Endothelial cell of umbilical vein (primary cell): ENCODE data around the gene ZDHHC3. TPM values are rescaled to one million over a fixed set of nuclear protein-coding genes. Genes with fewer than 3 reads are reported as not detected.

ENCODE experiments used
- BruUV-seq: library from RNA; stranded (reverse); fragments of 400-500 nt; replicated peaks from 2 replicates; lab custom pipeline; 2021; lab: Mats Ljungman, UMichigan
- CTCF ChIA-PET: fragments of 300-600, 350-600 bp; sonication (Branson Sonifier 250); formaldehyde crosslinking; loops from one replicate; lab custom pipeline; 2021; ENCODE audit warnings: antibody characterized with exemption, inconsistent platforms; lab: Charles Lee
- POLR2A ChIA-PET: fragments of 300-600, 350-600 bp; sonication (Branson Sonifier 250); formaldehyde crosslinking; loops from one replicate; lab custom pipeline; 2021; ENCODE audit warnings: antibody characterized with exemption, inconsistent platforms; lab: Charles Lee
- DNase-seq: peaks from one replicate; pipeline ENCODE4 v3.0.0-alpha.2; 2011; ENCODE audit warnings: low read depth, low spot score
- FAIRE-seq: peaks from 2 replicates; lab custom pipeline; 2011; peaks lifted over from hg19 to GRCh38; lab: Jason Lieb, UNC
- H2AFZ ChIP-seq: 2 replicates; pipeline ENCODE4 v1.6.0; 2012; ENCODE audit warnings: low read depth, low read length, control low read depth, inconsistent platforms
- H3K27ac ChIP-seq: 2 replicates; pipeline ENCODE4 v1.5.1; 2011; ENCODE audit warnings: low read depth, mild to moderate bottlenecking, control low read depth, low read length, moderate library complexity; ENCODE audit not compliant: insufficient read depth
- H3K27me3 ChIP-seq, 2 experiments: 2 replicates each; pipeline versions ENCODE4 v1.6.0 to v1.6.1; 2011; ENCODE audit warnings: low read length in 2 of 2, mixed read lengths in 1 of 2; ENCODE audit not compliant: control insufficient read depth in 2 of 2, insufficient read depth in 2 of 2
- H3K36me3 ChIP-seq, 2 experiments: 2 replicates in 1 of 2; 3 replicates in 1 of 2; pipeline ENCODE4 v1.5.1; 2011; ENCODE audit warnings: low read length in 2 of 2, mild to moderate bottlenecking in 1 of 2, moderate library complexity in 1 of 2; ENCODE audit not compliant: control insufficient read depth in 2 of 2, insufficient read depth in 2 of 2; ENCODE audit errors: extremely low read depth in 1 of 2
- H3K4me1 ChIP-seq: 3 replicates; pipeline ENCODE4 v1.5.1; 2011; ENCODE audit warnings: mild to moderate bottlenecking, low read length; ENCODE audit not compliant: control insufficient read depth, insufficient read depth; ENCODE audit errors: extremely low read depth
- H3K4me2 ChIP-seq: 2 replicates; pipeline ENCODE4 v1.6.1; 2011; ENCODE audit warnings: low read length, control low read depth, mixed read lengths; ENCODE audit not compliant: insufficient read depth
- H3K4me3 ChIP-seq, 3 experiments: fragments of 200-600 bp in 1 of 3; sonication (generic), shearing (Covaris generic) in 1 of 3; replicated peaks in 1 of 3; 2 replicates each; pipeline ENCODE4 v1.5.1; 2011 to 2016; ENCODE audit warnings: control low read depth in 3 of 3, low read length in 3 of 3, mild to moderate bottlenecking in 2 of 3, inconsistent platforms in 1 of 3, low read depth in 1 of 3, moderate library complexity in 1 of 3; ENCODE audit not compliant: insufficient read depth in 1 of 3
- H3K79me2 ChIP-seq: 2 replicates; pipeline ENCODE4 v1.6.0; 2012; ENCODE audit warnings: low read length, inconsistent platforms; ENCODE audit not compliant: control insufficient read depth, insufficient read depth
- H3K9ac ChIP-seq: replicated peaks from 2 replicates; pipeline ENCODE3; 2011; ENCODE audit warnings: low read length, control low read depth; ENCODE audit not compliant: insufficient read depth; ENCODE audit errors: extremely low read depth
- H3K9me1 ChIP-seq: replicated peaks from 3 replicates; pipeline ENCODE4 v1.6.0; 2011; ENCODE audit warnings: mild to moderate bottlenecking, low read length; ENCODE audit not compliant: control insufficient read depth, insufficient read depth; ENCODE audit errors: extremely low read depth
- H3K9me3 ChIP-seq: replicated peaks from 2 replicates; pipeline ENCODE4 v1.5.1; 2012; ENCODE audit warnings: low read length, inconsistent platforms; ENCODE audit not compliant: control insufficient read depth, insufficient read depth
- H4K20me1 ChIP-seq: replicated peaks from 2 replicates; pipeline ENCODE3; 2011; ENCODE audit warnings: mild to moderate bottlenecking, low read length; ENCODE audit not compliant: control insufficient read depth, insufficient read depth; ENCODE audit errors: extremely low read depth
- CTCF ChIP-seq, 2 donors: IDR thresholded peaks; 1 replicate in 1 of 2; 2 replicates in 1 of 2; pipeline ENCODE4 v1.5.1; 2011; ENCODE audit warnings: low read length in 2 of 2, mild to moderate bottlenecking in 2 of 2, moderate library complexity in 2 of 2, control low read depth in 1 of 2, inconsistent platforms in 1 of 2, low read depth in 1 of 2; ENCODE audit not compliant: insufficient read depth in 1 of 2; ENCODE audit errors: extremely low read depth in 1 of 2
- EZH2 ChIP-seq: IDR thresholded peaks from 2 replicates; pipeline ENCODE4 v1.6.1; 2012; ENCODE audit warnings: borderline replicate concordance, low read depth, mild to moderate bottlenecking, moderate library complexity, low read length, inconsistent platforms; ENCODE audit not compliant: severe bottlenecking
- FOS ChIP-seq: IDR thresholded peaks from 2 replicates; pipeline ENCODE4 v1.6.1; 2011; ENCODE audit warnings: mild to moderate bottlenecking, low read length, moderate library complexity, borderline replicate concordance; ENCODE audit not compliant: insufficient read depth
- GATA2 ChIP-seq: IDR thresholded peaks from 2 replicates; pipeline ENCODE4 v1.7.0; 2011; ENCODE audit warnings: low read depth, mild to moderate bottlenecking, moderate library complexity, mixed read lengths, low read length; ENCODE audit not compliant: insufficient read length, insufficient read depth
- JUN ChIP-seq: IDR thresholded peaks from 2 replicates; pipeline ENCODE4 v1.6.1; 2011; ENCODE audit warnings: borderline replicate concordance, low read depth; ENCODE audit not compliant: insufficient read length, insufficient read depth
- MAX ChIP-seq: IDR thresholded peaks from 2 replicates; pipeline ENCODE4 v1.6.1; 2011; ENCODE audit not compliant: insufficient read depth, insufficient read length
- MYC ChIP-seq: IDR thresholded peaks from one replicate; pipeline ENCODE4 v1.6.1; 2011; ENCODE audit warnings: mild to moderate bottlenecking, low read depth, low read length
- POLR2A ChIP-seq: IDR thresholded peaks from 2 replicates; pipeline ENCODE4 v1.6.1; 2012; ENCODE audit warnings: low read depth, mild to moderate bottlenecking, control low read depth, low read length
- POLR2AphosphoS5 ChIP-seq: IDR thresholded peaks from 2 replicates; pipeline ENCODE4 v1.6.1; 2012; ENCODE audit warnings: low read depth, mild to moderate bottlenecking, control low read depth, low read length, moderate library complexity; ENCODE audit not compliant: insufficient read depth
- dilution Hi-C: fragments of 300-500 bp; cut with MboI; formaldehyde crosslinking; loops from one replicate; pipeline ENCODE4 v1.15.0; 2019; ENCODE audit warnings: low sequenced_read_pairs; ENCODE audit not compliant: extremely low pct_ligation_motif_present
- intact Hi-C: fragments of 100-400 bp; cut with micrococcal nuclease; formaldehyde crosslinking; loops from one replicate; pipeline ENCODE4 v1.10.0; 2022
- polyA plus RNA-seq, 4 experiments: library from polyadenylated mRNA; depleted of rRNA in 3 of 4; stranded (reverse) in 3 of 4; unstranded in 1 of 4; fragments of >200 nt; gene quantifications; 2 replicates each; pipeline versions ENCODE4 v1.2.1 to v1.2.3, GENCODE V29; 2011 to 2012; ENCODE audit warnings: missing spikeins in 1 of 4
- total RNA-seq: library from RNA; stranded (reverse); gene quantifications from 2 replicates; pipeline ENCODE4 v1.2.3, GENCODE V29; 2021

ZDHHC3 gene
- total and polyA plus RNA-seq, 2 donors (not counting 3 experiments of a cell fraction or from before 2014, with no cell fraction given) = 62.4 to 97.1 TPM

GRCh38 chr3:44910693-44911092 is 65.3 kb downstream of the ZDHHC3 start:
- no peak overlapping the region for H3K9ac ChIP-seq
- no TSS peak for BruUV-seq
- DNase-seq (no peak), FAIRE-seq (no peak)
- no peak overlapping the region for H2AFZ ChIP-seq
- ChIA-PET POLR2A (no interaction called here), CTCF (no interaction called here)
- H3K9me1 ChIP-seq = no peaks in the 10 kb centered on the region
- H3K4me3 ChIP-seq = no peak overlapping the region
- H3K4me1 ChIP-seq = peaks cover 3% of the 10 kb centered on the region
- no peak for TF ChIP-seq CTCF (IDR thresholded peaks at IDR 0.05; ENCODE audit: extremely low read depth in 1 of 2, insufficient read depth in 1 of 2, low read depth in 1 of 2, low read length in 2 of 2)
- TF ChIP-seq GATA2 = no peak
- TF ChIP-seq EZH2 = no peak
- no peak for TF ChIP-seq FOS
- intact Hi-C loops (loop anchor here (5.0 kb wide), 1 partner anchor 103 kb away; no protein-coding TSS in a partner anchor), dilution Hi-C loops (no loop called here)
- no peaks in the 10 kb centered on the region for H3K79me2 ChIP-seq
- no peak overlapping the region for H3K27ac ChIP-seq
- H4K20me1 ChIP-seq = no peaks in the 10 kb centered on the region
- peaks cover 0 to 10% of the 10 kb centered on the region in 2 experiments for H3K27me3 ChIP-seq
- no peaks in the 10 kb centered on the region for H3K36me3 ChIP-seq
- no peaks in the 10 kb centered on the region for H3K9me3 ChIP-seq
- no peak overlapping the region for H3K4me2 ChIP-seq

GRCh38 chr3:44909063-44909462 is 66.9 kb downstream of the ZDHHC3 start:
- BruUV-seq = no TSS peak
- ChIA-PET CTCF (interaction anchor here (1.2 kb wide), 1 partner anchor 376 kb away, joined by 3 read pairs; no protein-coding TSS in a partner anchor), POLR2A (no interaction called here)
- DNase-seq = no peak
- no peaks in the 10 kb centered on the region for H3K9me3 ChIP-seq
- no peak overlapping the region for H3K27ac ChIP-seq
- H3K4me2 ChIP-seq = no peak overlapping the region
- intact Hi-C loops (no loop called here), dilution Hi-C loops (no loop called here)
- H4K20me1 ChIP-seq = no peaks in the 10 kb centered on the region
- H3K4me1 ChIP-seq = peaks cover 3% of the 10 kb centered on the region
- H3K36me3 ChIP-seq = no peaks in the 10 kb centered on the region
- TF ChIP-seq MYC = no peak
- no peak for TF ChIP-seq POLR2A
- TF ChIP-seq POLR2AphosphoS5 = no peak
- TF ChIP-seq CTCF (IDR thresholded peaks at IDR 0.05; ENCODE audit: extremely low read depth in 1 of 2, insufficient read depth in 1 of 2, low read depth in 1 of 2, low read length in 2 of 2) = no peak
- TF ChIP-seq EZH2 = no peak
- TF ChIP-seq MAX = no peak
- TF ChIP-seq FOS = no peak
- no peak for TF ChIP-seq GATA2
- no peak for TF ChIP-seq JUN
- no peaks in the 10 kb centered on the region for H3K79me2 ChIP-seq
- no peak overlapping the region for H3K9ac ChIP-seq
- no peak overlapping the region for H3K4me3 ChIP-seq
- FAIRE-seq = no peak
- no peaks in the 10 kb centered on the region for H3K9me1 ChIP-seq
- no peak overlapping the region for H2AFZ ChIP-seq
- peaks cover 0 to 10% of the 10 kb centered on the region in 2 experiments for H3K27me3 ChIP-seq
